Esophagus muscularis mucosa (tissue), 4 donors: ENCODE measurements around the gene RRH. TPM values are rescaled to one million over a fixed set of nuclear protein-coding genes. Genes with fewer than 3 reads are reported as not detected.

Source experiments
- DNase-seq: peaks from one replicate; pipeline ENCODE4 v3.0.0-alpha.2; 2017; ENCODE audit errors: extremely low spot score
- H3K27ac ChIP-seq, 4 donors: fragments of 200-600 bp; sonication (generic); replicated peaks in 1 of 4; 1 replicate in 3 of 4; 2 replicates in 1 of 4; pipeline ENCODE4 v1.5.1; 2016 to 2019; ENCODE audit warnings: mild to moderate bottlenecking in 1 of 4
- H3K27me3 ChIP-seq, 4 donors: fragments of 200-600 bp; sonication (generic); one replicate each; pipeline versions ENCODE4 v1.5.1 to v1.6.0; 2016 to 2019
- H3K36me3 ChIP-seq, 4 donors: fragments of 200-600 bp; sonication (generic); one replicate each; pipeline ENCODE4 v1.5.1; 2016 to 2019
- H3K4me1 ChIP-seq, 4 donors: fragments of 200-600 bp; sonication (generic); one replicate each; pipeline ENCODE4 v1.5.1; 2016 to 2019
- H3K4me3 ChIP-seq, 4 donors: fragments of 200-600 bp; sonication (generic); 1 replicate in 2 of 4; 2 replicates in 2 of 4; pipeline ENCODE4 v1.5.1; 2016 to 2019; ENCODE audit warnings: mild to moderate bottlenecking in 4 of 4, moderate library complexity in 1 of 4
- H3K9me3 ChIP-seq, 4 donors: fragments of 200-600 bp; sonication (generic); 1 replicate in 3 of 4; 2 replicates in 1 of 4; pipeline ENCODE4 v1.5.1; 2016 to 2019
- EP300 ChIP-seq: sonication (generic); formaldehyde crosslinking; IDR thresholded peaks from one replicate; pipeline ENCODE4 v1.6.1; 2017; ENCODE audit warnings: antibody characterized with exemption
- POLR2A ChIP-seq: fragments of 450-650 bp; IDR thresholded peaks from one replicate; pipeline ENCODE4 v1.6.1; 2017; ENCODE audit warnings: antibody characterized with exemption, moderate library complexity, mild to moderate bottlenecking, low read depth
- POLR2AphosphoS5 ChIP-seq, 2 donors: sonication (generic); formaldehyde crosslinking; IDR thresholded peaks; one replicate each; pipeline ENCODE4 v1.6.1; 2017; ENCODE audit warnings: antibody characterized with exemption in 2 of 2
- WGBS: methylation state at CpG from one replicate; pipeline ENCODE4 v1.1.5; 2018; 5-methylcytosine and 5-hydroxymethylcytosine counted together
- intact Hi-C: fragments of 100-400 bp; cut with DNase I; formaldehyde crosslinking; loops from one replicate; pipeline ENCODE4 v1.15.1; 2023
- total RNA-seq, 4 donors: library from RNA; depleted of rRNA; stranded (reverse); fragments of >200 nt; gene quantifications; one replicate each; pipeline versions ENCODE4 v1.1.0 to v1.2.1, GENCODE V29; 2016
- TF ChIP-seq, protein P1 (sequence below), 3 experiments: fragments of 200-600 bp in 2 of 3; fragments of 450-650 bp in 1 of 3; sonication (generic) in 2 of 3; IDR thresholded peaks; one replicate each; pipeline ENCODE4 v1.5.1; 2017 to 2019; ENCODE audit warnings: antibody characterized with exemption in 3 of 3, mild to moderate bottlenecking in 2 of 3, moderate library complexity in 1 of 3

Gene RRH
- total RNA-seq, 4 donors from 2014 or later, result not detected

DNA sequence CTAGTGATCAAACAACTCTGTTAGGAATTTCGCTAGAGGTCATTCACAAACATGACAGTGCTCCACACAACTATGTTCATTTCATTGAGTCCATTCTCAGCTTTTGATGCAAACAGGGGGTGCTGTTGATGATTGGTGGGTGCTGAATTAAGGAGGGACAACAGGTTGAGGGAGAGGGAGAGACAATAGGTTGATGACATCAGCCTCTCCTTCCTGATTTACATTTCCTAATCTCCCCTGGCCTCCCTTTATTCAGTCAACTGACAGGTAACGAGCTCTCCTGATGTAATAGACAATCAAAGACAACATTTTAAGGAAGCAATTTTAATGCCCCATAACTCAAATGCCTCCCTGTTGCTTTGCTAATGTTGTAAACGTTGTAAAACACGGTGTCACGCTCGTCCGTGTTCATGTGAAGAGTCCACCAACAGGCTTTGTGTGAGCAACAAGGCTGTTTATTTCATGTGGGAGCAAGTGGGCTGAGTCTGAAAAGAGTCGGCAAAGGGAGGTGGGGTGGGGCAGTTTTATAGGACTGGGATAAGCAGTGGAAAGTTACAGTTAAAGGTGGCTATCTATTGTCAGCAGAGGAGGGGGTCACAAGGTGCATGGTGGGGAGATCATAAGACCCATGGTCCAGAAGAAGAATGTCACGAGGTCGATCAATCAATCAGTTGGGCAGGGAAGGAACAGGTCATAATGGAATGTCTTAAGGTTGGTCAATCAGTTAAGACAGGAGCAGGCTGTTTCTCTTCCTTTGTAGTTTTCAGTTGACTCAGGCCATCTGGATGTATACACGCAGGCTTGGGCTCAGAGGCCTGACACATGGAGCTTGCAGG lies 17.0 kb upstream of the RRH start:
- intact Hi-C loops, result loop anchor here (5.0 kb wide), 1 partner anchor 167 kb away; no protein-coding TSS in a partner anchor
- Histone ChIP-seq H3K36me3 (no peaks in the 10 kb centered on the region), H3K27me3 (no peaks in the 10 kb centered on the region), H3K4me3 (no peak overlapping the region), H3K4me1 (peaks cover 0 to 9% (median 4%) of the 10 kb centered on the region in 4 donors), H3K9me3 (no peaks in the 10 kb centered on the region), H3K27ac (no peak overlapping the region)
- 54% methylated on average over 11 of the region's 11 CpGs for WGBS
- TF ChIP-seq POLR2AphosphoS5 (IDR thresholded peaks at IDR 0.05) (no peak), EP300 (no peak), POLR2A (no peak)
- TF ChIP-seq, protein P1, sequence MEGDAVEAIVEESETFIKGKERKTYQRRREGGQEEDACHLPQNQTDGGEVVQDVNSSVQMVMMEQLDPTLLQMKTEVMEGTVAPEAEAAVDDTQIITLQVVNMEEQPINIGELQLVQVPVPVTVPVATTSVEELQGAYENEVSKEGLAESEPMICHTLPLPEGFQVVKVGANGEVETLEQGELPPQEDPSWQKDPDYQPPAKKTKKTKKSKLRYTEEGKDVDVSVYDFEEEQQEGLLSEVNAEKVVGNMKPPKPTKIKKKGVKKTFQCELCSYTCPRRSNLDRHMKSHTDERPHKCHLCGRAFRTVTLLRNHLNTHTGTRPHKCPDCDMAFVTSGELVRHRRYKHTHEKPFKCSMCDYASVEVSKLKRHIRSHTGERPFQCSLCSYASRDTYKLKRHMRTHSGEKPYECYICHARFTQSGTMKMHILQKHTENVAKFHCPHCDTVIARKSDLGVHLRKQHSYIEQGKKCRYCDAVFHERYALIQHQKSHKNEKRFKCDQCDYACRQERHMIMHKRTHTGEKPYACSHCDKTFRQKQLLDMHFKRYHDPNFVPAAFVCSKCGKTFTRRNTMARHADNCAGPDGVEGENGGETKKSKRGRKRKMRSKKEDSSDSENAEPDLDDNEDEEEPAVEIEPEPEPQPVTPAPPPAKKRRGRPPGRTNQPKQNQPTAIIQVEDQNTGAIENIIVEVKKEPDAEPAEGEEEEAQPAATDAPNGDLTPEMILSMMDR (IDR thresholded peaks at IDR 0.05), result no peak
- no peak for DNase-seq

DNA sequence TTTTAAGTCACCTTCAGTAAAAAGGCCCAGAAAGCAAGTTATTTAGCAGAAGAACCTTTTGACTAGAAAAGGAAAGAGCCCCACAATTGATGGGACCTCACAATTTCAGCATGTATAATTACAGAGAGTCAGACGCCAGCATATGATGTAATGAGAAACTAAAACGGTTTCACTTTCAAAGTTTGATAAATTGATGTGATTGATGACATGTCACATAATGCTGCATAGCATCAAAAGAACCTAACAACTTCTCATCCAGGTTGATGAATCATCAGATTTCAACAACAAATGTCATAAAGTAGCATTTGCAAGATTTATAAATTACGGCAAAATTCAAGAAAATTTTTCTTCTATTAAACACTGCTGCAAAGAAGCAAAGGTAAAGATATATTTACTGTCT lies 16.1 kb upstream of the RRH start:
- DNase-seq, result no peak
- Histone ChIP-seq H3K4me1 (peaks cover 7 to 18% (median 12%) of the 10 kb centered on the region in 4 donors), H3K27ac (no peak overlapping the region), H3K36me3 (no peaks in the 10 kb centered on the region), H3K4me3 (no peak overlapping the region), H3K9me3 (no peaks in the 10 kb centered on the region), H3K27me3 (no peaks in the 10 kb centered on the region)
- TF ChIP-seq EP300, result no peak
- TF ChIP-seq POLR2A, result no peak
- TF ChIP-seq, protein P1 (IDR thresholded peaks at IDR 0.05), result no peak
- no peak for TF ChIP-seq POLR2AphosphoS5 (IDR thresholded peaks at IDR 0.05)
- intact Hi-C loops, result loop anchor here (5.0 kb wide), 1 partner anchor 166 kb away; no protein-coding TSS in a partner anchor
- 51% methylated on average over 3 of the region's 3 CpGs for WGBS

DNA sequence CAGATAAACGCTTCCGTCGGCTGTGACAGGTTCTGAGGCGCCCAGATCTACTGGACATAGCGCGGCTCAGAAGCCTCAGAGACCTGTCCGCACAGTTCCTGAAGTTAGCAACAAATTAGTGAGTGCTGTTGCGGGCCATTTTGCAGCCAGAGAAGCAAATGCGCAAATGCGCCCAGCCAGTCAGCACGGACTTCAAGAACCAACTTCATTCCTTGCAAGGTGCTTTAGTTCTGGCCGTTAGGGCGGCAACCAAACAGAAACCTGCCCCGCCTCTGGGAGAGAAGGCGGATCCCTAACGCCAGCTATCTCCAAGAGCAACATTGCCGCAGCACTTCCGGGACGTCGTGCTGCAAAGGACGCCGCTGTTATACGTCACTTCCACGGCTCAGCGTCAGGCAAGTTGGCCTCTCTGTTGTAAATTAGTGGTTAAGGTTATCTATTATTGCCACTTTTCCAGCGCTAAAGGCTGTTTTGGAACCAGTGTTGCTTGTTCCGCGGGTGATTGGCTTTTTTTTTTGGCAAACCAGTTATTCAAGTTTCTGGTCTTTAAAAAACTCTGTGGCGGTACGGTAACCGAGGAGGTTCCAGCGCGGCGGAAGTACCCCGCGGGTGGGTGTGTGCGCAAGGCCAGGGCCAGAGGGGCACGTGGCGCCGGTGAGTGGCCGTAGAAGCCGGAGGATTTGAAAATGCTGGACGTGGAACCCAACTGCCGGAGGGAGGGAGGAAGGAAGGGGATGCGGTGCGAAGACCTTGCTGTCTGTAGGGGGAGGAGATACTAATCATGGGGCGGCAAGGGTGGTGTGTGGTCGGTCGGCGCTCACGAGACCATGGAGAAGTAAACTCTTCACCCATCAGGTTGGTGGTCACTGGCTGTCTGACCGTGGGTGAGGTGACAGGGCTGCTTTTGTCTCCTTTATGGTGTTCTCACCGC lies 12.4 kb upstream of the RRH start, which contains the start of gene GAR1:
Gene GAR1 (plus strand): TSS at position 612 of the 931 bp plus-strand sequence. CDS start 403 bp downstream, outside the sequence.
- Histone ChIP-seq H3K27me3 (no peaks in the 10 kb centered on the region), H3K9me3 (no peaks in the 10 kb centered on the region), H3K4me3 (peak within 1 kb of the TSS; percentile 73 to 89 (median 83)), H3K27ac (peak within 1 kb of the TSS; percentile 82 to 90 (median 85)), H3K4me1 (peaks cover 7 to 25% (median 17%) of the 10 kb centered on the region in 4 donors), H3K36me3 (peaks cover 0 to 22% (median 1%) of the 10 kb centered on the region in 4 donors)
- intact Hi-C loops, result loop anchor here (2.0 to 5.0 kb wide), 2 partner anchors 85 to 113 kb away; partner anchors contain the start of genes CASP6 and PLA2G12A
- DNase-seq, result peak; percentile 98
- under 1% methylated on average over 42 of the region's 53 CpGs for WGBS
- TF ChIP-seq POLR2A, result no peak
- TF ChIP-seq EP300, result no peak
- TF ChIP-seq, protein P1 (IDR thresholded peaks at IDR 0.05), result no peak
- TF ChIP-seq POLR2AphosphoS5 (IDR thresholded peaks at IDR 0.05), result peak; percentile 77 to 87

- Histone ChIP-seq H3K27ac (peak overlapping the region; percentile 82 to 90 (median 85)), H3K4me3 (peak overlapping the region; percentile 73 to 89 (median 83)), H3K9me3 (no peaks in the 10 kb centered on the region), H3K27me3 (no peaks in the 10 kb centered on the region), H3K4me1 (peaks cover 7 to 25% (median 17%) of the 10 kb centered on the region in 4 donors), H3K36me3 (peaks cover 0 to 29% (median 3%) of the 10 kb centered on the region in 4 donors)
- no peak for DNase-seq
- WGBS, result 2% methylated on average over 18 of the region's 19 CpGs
- TF ChIP-seq POLR2A (no peak), EP300 (no peak), POLR2AphosphoS5 (IDR thresholded peaks at IDR 0.05) (no peak)
- TF ChIP-seq, protein P1 (IDR thresholded peaks at IDR 0.05), result no peak
- intact Hi-C loops, result loop anchor here (2.0 to 5.0 kb wide), 2 partner anchors 85 to 114 kb away; partner anchors contain the start of genes CASP6 and PLA2G12A
Observed at GRCh38 chr4:109816082-109816442, 11.7 kb upstream of the RRH start.
